A673 (cell line): ENCODE measurements around the gene RBMS1. TPM values are rescaled to one million over a fixed set of nuclear protein-coding genes. Genes with fewer than 3 reads are reported as not detected.

Source experiments
- BruUV-seq: library from RNA; stranded (reverse); fragments of 400-500 nt; replicated peaks from 2 replicates; lab custom pipeline; 2021; lab: Mats Ljungman, UMichigan
- CTCF ChIA-PET: fragments of 300-600 bp; sonication (Branson Sonifier 250); formaldehyde crosslinking; loops from one replicate; lab custom pipeline; 2022; ENCODE audit warnings: antibody characterized with exemption; lab: Charles Lee
- POLR2A ChIA-PET: fragments of 300-600 bp; sonication (Branson Sonifier 250); formaldehyde crosslinking; loops from one replicate; lab custom pipeline; 2022; ENCODE audit warnings: antibody characterized with exemption; ENCODE audit not compliant: low non-redundant PET; lab: Charles Lee
- DNase-seq: peaks from one replicate; pipeline ENCODE4 v3.0.0-alpha.2; 2015; ENCODE audit warnings: low spot score
- H3K27ac ChIP-seq: fragments of 200-600 bp; sonication (generic); 2 replicates; pipeline ENCODE4 v1.5.1; 2016; ENCODE audit warnings: mixed run types, low read depth, mild to moderate bottlenecking, mixed read lengths, antibody characterized with exemption, low read length; ENCODE audit not compliant: poor library complexity, severe bottlenecking
- H3K27me3 ChIP-seq: fragments of 200-600 bp; sonication (generic); replicated peaks from 2 replicates; pipeline ENCODE4 v1.6.1; 2017; ENCODE audit warnings: mixed run types, low read depth, mild to moderate bottlenecking, mixed read lengths, antibody characterized with exemption, low read length; ENCODE audit not compliant: insufficient read depth, poor library complexity
- H3K36me3 ChIP-seq: fragments of 200-600 bp; sonication (generic); 2 replicates; pipeline ENCODE4 v1.6.1; 2016; ENCODE audit warnings: mixed run types, mild to moderate bottlenecking, mixed read lengths, antibody characterized with exemption, low read length; ENCODE audit not compliant: insufficient read depth, poor library complexity, severe bottlenecking
- H3K4me1 ChIP-seq: fragments of 200-600 bp; sonication (generic); 2 replicates; pipeline ENCODE4 v1.6.1; 2017; ENCODE audit warnings: mixed run types, mild to moderate bottlenecking, mixed read lengths, antibody characterized with exemption, low read length; ENCODE audit not compliant: insufficient read depth, poor library complexity, severe bottlenecking
- H3K4me3 ChIP-seq: fragments of 200-600 bp; sonication (generic); 2 replicates; pipeline ENCODE4 v1.5.1; 2016; ENCODE audit warnings: low read depth, mixed run types, mild to moderate bottlenecking, mixed read lengths, low read length; ENCODE audit not compliant: poor library complexity, severe bottlenecking
- H3K9me3 ChIP-seq: fragments of 200-600 bp; sonication (generic); 2 replicates; pipeline ENCODE4 v1.6.1; 2016; ENCODE audit warnings: mixed run types, low read depth, mild to moderate bottlenecking, mixed read lengths, antibody characterized with exemption, low read length; ENCODE audit not compliant: poor library complexity, severe bottlenecking
- EZH2 ChIP-seq: fragments of 200-600 bp; sonication (generic); IDR thresholded peaks from 2 replicates; pipeline ENCODE4 v1.6.1; 2017; ENCODE audit warnings: borderline replicate concordance, low read depth, mild to moderate bottlenecking, mixed read lengths, antibody characterized with exemption, low read length; ENCODE audit not compliant: poor library complexity, severe bottlenecking
- intact Hi-C: fragments of 100-400 bp; cut with micrococcal nuclease; formaldehyde crosslinking; loops from one replicate; pipeline ENCODE4 v1.10.0; 2022; ENCODE audit not compliant: unreplicated experiment
- total RNA-seq: library from RNA; stranded (reverse); gene quantifications from 2 replicates; pipeline ENCODE4 v1.2.3, GENCODE V29; 2021
- TF ChIP-seq, protein P1 (sequence below): fragments of 300-800, 200-600 bp; sonication (generic); conservative IDR thresholded peaks from 2 replicates; pipeline ENCODE4 v1.5.1; 2017; ENCODE audit warnings: low read depth, mild to moderate bottlenecking, antibody characterized with exemption, low read length, moderate library complexity, mixed read lengths

RBMS1 gene
- total RNA-seq, 1 experiment from 2014 or later = 84.9 TPM

DNA sequence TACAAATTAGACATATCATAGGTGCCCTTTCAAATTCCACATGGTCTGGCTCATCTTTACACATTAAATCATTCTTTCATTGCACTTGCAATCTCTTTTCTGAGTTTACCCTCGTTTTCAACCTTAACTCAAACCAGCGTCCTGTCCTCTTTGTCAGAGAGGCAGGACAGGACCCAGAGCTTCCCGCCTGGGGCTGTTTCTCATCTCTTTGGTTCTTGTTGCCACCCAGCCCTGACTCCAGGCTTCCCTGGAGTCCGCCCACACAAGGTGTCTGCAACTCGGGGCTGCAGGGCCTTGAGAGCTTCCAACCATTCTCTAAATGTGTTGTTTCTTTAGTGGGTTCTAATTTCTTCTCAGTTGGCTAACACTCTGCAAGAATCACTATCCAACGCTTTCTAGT lies 24.4 kb downstream of the RBMS1 start:
- TF ChIP-seq, protein P1, sequence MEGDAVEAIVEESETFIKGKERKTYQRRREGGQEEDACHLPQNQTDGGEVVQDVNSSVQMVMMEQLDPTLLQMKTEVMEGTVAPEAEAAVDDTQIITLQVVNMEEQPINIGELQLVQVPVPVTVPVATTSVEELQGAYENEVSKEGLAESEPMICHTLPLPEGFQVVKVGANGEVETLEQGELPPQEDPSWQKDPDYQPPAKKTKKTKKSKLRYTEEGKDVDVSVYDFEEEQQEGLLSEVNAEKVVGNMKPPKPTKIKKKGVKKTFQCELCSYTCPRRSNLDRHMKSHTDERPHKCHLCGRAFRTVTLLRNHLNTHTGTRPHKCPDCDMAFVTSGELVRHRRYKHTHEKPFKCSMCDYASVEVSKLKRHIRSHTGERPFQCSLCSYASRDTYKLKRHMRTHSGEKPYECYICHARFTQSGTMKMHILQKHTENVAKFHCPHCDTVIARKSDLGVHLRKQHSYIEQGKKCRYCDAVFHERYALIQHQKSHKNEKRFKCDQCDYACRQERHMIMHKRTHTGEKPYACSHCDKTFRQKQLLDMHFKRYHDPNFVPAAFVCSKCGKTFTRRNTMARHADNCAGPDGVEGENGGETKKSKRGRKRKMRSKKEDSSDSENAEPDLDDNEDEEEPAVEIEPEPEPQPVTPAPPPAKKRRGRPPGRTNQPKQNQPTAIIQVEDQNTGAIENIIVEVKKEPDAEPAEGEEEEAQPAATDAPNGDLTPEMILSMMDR = no peak
- no peak for TF ChIP-seq EZH2
- BruUV-seq = no TSS peak
- Histone ChIP-seq H3K27ac (no peak overlapping the region), H3K27me3 (no peaks in the 10 kb centered on the region), H3K4me1 (peaks cover 58% of the 10 kb centered on the region), H3K4me3 (no peak overlapping the region), H3K9me3 (no peaks in the 10 kb centered on the region), H3K36me3 (no peaks in the 10 kb centered on the region)
- no peak for DNase-seq
- POLR2A ChIA-PET = no interaction called here
- intact Hi-C loops = no loop called here
- CTCF ChIA-PET = no interaction called here

DNA sequence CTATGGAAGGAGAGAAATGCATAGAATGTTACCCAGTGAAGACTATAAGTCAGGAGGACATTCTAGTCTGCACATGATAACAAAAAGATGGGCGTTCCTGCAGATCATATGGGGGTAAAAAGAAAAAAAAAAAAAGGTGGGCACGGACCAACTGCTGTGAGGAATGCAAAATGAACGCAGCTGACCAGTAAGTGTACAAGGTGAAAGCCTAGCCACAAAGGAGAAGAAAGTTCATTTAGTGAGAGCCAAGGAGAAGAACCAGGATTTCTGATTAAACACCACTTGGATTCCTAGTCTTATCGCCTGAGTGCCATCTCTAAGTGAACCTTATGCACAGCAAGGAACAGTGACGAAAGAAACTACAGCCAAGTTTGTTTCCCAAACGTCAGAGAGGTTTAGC lies 26.5 kb downstream of the RBMS1 start:
- no TSS peak for BruUV-seq
- CTCF ChIA-PET = interaction anchor here (0.6 kb wide), 1 partner anchor 312 kb away, joined by 4 read pairs; no protein-coding TSS in a partner anchor
- TF ChIP-seq EZH2 = no peak
- TF ChIP-seq, protein P1 = no peak
- POLR2A ChIA-PET = no interaction called here
- Histone ChIP-seq H3K36me3 (no peaks in the 10 kb centered on the region), H3K27me3 (no peaks in the 10 kb centered on the region), H3K27ac (no peak overlapping the region), H3K4me1 (peaks cover 38% of the 10 kb centered on the region), H3K9me3 (no peaks in the 10 kb centered on the region), H3K4me3 (no peak overlapping the region)
- DNase-seq = no peak
- intact Hi-C loops = no loop called here

GRCh38 chr2:160465406-160465805 lies 28.2 kb downstream of the RBMS1 start:
- TF ChIP-seq EZH2 = no peak
- TF ChIP-seq, protein P1 = no peak
- CTCF ChIA-PET = no interaction called here
- peaks cover 23% of the 10 kb centered on the region for H3K4me1 ChIP-seq
- no peak overlapping the region for H3K4me3 ChIP-seq
- BruUV-seq = no TSS peak
- H3K27ac ChIP-seq = no peak overlapping the region
- no peak for DNase-seq
- H3K9me3 ChIP-seq = no peaks in the 10 kb centered on the region
- no peaks in the 10 kb centered on the region for H3K27me3 ChIP-seq
- POLR2A ChIA-PET = no interaction called here
- H3K36me3 ChIP-seq = no peaks in the 10 kb centered on the region
- intact Hi-C loops = no loop called here
